Measurements from ENCODE around the gene ACIN1. TPM values are rescaled to one million over a fixed set of nuclear protein-coding genes. Genes with fewer than 3 reads are reported as not detected.

Gene ACIN1
- total RNA-seq, 2 experiments from 2014 or later: 166 to 167 TPM

- Mint-ChIP-seq H3K9me3 (no peaks in the 10 kb centered on the region), H3K27ac (no peak overlapping the region), H3K4me3 (no peak overlapping the region), H3K27me3 (no peaks in the 10 kb centered on the region), H3K4me1 (peaks cover 15% of the 10 kb centered on the region), H3K36me3 (ENCODE audit: low read depth) (peaks cover 23% of the 10 kb centered on the region)
- POLR2A ChIA-PET: no interaction called here
- DNase-seq: no peak
- CTCF ChIA-PET: interaction anchor here (2.1 to 2.6 kb wide), 2 partner anchors 20 to 33 kb away, joined by 7 to 12 read pairs; no protein-coding TSS in a partner anchor
Measured at GRCh38 chr14:23101213-23101970, 6.5 kb upstream of the ACIN1 start.

DNA sequence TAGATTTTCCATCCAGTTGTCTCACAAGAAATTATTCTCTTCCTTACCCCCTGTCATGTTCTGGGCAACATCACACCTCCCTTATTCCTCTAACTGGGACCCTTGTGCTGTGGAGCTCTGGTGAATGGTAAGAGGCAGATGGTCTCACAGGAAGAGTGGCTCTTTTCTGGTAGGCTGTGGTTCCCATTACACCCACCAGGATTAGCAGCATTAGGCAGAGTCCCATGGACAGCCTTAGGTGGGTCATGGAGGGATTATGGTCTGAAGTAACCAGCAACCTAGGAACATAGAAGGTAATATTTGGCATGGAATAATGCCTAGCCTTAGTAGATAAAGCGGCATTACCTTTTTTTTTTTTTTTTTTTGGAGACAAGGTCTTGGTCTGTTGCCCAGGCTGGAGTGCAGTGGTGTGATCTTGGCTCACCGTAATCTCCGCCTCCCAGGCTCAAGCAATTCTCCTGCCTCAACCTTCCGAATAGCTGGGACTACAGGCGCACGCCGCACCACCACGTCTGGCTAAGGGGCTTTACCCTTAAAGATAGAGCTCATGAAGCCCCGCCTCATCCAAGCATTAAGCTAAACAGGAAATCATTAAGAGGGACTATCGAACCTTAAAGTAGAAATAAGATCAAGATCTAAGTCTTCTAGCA, 4.4 kb upstream of the ACIN1 start:
- DNase-seq: no peak
- ChIA-PET POLR2A (no interaction called here), CTCF (interaction anchor here (0.5 to 2.1 kb wide), 3 partner anchors 22 to 40 kb away, joined by 4 to 12 read pairs (median 8); no protein-coding TSS in a partner anchor)
- no peaks in the 10 kb centered on the region for H3K27me3 Mint-ChIP-seq
- H3K27ac Mint-ChIP-seq: no peak overlapping the region
- peaks cover 26% of the 10 kb centered on the region for H3K36me3 Mint-ChIP-seq (ENCODE audit: low read depth)
- H3K4me3 Mint-ChIP-seq: no peak overlapping the region
- H3K9me3 Mint-ChIP-seq: no peaks in the 10 kb centered on the region
- H3K4me1 Mint-ChIP-seq: peaks cover 15% of the 10 kb centered on the region

DNA sequence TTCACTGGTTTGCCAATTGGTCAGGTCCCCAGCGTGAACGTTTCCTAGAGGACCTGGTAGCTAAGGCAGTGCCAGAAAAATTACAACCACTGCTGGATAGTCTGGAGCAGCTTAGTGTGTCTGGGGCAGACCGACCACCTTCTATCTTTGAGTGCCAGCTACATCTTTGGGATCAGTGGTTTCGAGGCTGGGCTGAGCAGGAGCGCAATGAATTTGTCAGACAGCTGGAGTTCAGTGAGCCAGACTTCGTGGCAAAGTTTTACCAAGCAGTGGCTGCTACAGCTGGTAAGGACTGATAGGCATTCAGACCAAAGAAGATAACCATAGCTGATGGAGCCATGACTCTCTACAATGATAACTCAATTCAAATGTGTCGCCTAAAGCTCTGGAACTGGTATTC, 2.9 kb upstream of the ACIN1 start:
- Mint-ChIP-seq H3K4me3 (no peak overlapping the region), H3K4me1 (peaks cover 24% of the 10 kb centered on the region), H3K36me3 (ENCODE audit: low read depth) (peaks cover 30% of the 10 kb centered on the region), H3K27me3 (no peaks in the 10 kb centered on the region), H3K27ac (no peak overlapping the region), H3K9me3 (no peaks in the 10 kb centered on the region)
- no peak for DNase-seq
- POLR2A ChIA-PET: no interaction called here
- CTCF ChIA-PET: interaction anchor here (0.6 to 1.7 kb wide), 5 partner anchors 21 to 240 kb away, joined by 3 to 8 read pairs (median 4); no protein-coding TSS in a partner anchor

- ChIA-PET POLR2A (interaction anchor here (0.6 to 3.6 kb wide), 35 partner anchors 9 to 537 kb away, joined by 3 to 37 read pairs (median 5); partner anchors contain the start of genes AJUBA, CDH24, HAUS4 and HOMEZ), CTCF (interaction anchor here (0.7 to 3.1 kb wide), 27 partner anchors 9 to 1639 kb away, joined by 3 to 40 read pairs (median 4); partner anchors contain the start of genes CDH24, CHD8, HAUS4 and HOMEZ)
- Mint-ChIP-seq H3K36me3 (ENCODE audit: low read depth) (peaks cover 41% of the 10 kb centered on the region), H3K9me3 (no peaks in the 10 kb centered on the region), H3K27ac (no peak within 1 kb of the TSS), H3K4me3 (no peak within 1 kb of the TSS), H3K27me3 (no peaks in the 10 kb centered on the region), H3K4me1 (peaks cover 36% of the 10 kb centered on the region)
- peak; percentile 100 for DNase-seq
Measured at GRCh38 chr14:23095196-23096108, 516 bp upstream of the ACIN1 start, which contains the start of gene C14orf119. C14orf119 (plus strand) TSS chr14:23095505; CDS start chr14:23097659, 2,154 bp downstream.

GRCh38 chr14:23093991-23094665, 808 bp downstream of the ACIN1 start:
- H3K36me3 Mint-ChIP-seq (ENCODE audit: low read depth): peaks cover 52% of the 10 kb centered on the region

DNA sequence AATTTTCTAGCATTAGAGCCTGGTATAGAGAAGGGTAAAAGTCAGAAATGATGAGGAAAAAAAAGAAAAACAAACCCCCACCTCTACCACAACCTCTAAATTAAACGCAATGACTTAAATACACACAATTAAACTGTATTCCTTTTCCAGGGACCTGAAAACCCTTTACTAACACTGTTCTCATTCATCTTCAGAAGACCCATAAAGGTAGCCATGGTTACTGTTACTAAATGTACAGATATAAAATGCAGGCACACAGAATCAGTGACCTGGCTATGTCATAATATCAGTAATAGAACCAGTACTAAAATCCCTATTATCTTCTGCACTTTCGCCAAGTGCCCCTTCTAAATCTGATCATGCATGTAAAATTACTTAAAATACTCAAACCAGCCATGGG, 1.4 kb downstream of the ACIN1 start:
- Mint-ChIP-seq H3K9me3 (no peaks in the 10 kb centered on the region), H3K4me3 (no peak overlapping the region), H3K27me3 (no peaks in the 10 kb centered on the region), H3K4me1 (peaks cover 37% of the 10 kb centered on the region), H3K36me3 (ENCODE audit: low read depth) (peaks cover 53% of the 10 kb centered on the region), H3K27ac (no peak overlapping the region)
- CTCF ChIA-PET: interaction anchor here (0.5 to 3.1 kb wide), 5 partner anchors 12 to 27 kb away, joined by 5 to 40 read pairs (median 38); no protein-coding TSS in a partner anchor
- DNase-seq: no peak
- POLR2A ChIA-PET: interaction anchor here (1.8 to 3.6 kb wide), 5 partner anchors 17 to 209 kb away, joined by 6 to 37 read pairs (median 14); partner anchors contain the start of gene PPP1R3E

More at GRCh38 chr14:23093991-23094665, 808 bp downstream of the ACIN1 start:
- Mint-ChIP-seq H3K27me3 (no peaks in the 10 kb centered on the region), H3K27ac (no peak overlapping the region), H3K9me3 (no peaks in the 10 kb centered on the region), H3K4me3 (no peak overlapping the region), H3K4me1 (peaks cover 37% of the 10 kb centered on the region)
- no peak for DNase-seq
- ChIA-PET POLR2A (interaction anchor here (1.0 to 3.6 kb wide), 24 partner anchors 10 to 227 kb away, joined by 3 to 37 read pairs (median 6); partner anchors contain the start of genes AJUBA, CDH24, HOMEZ and LRP10), CTCF (interaction anchor here (0.5 to 3.1 kb wide), 22 partner anchors 8 to 1242 kb away, joined by 3 to 40 read pairs (median 5); partner anchors contain the start of genes CDH24, HAUS4, HOMEZ and OXA1L)

- ChIA-PET CTCF (interaction anchor here (1.0 to 4.4 kb wide), 6 partner anchors 11 to 107 kb away, joined by 3 to 28 read pairs (median 4); partner anchors contain the start of gene CDH24), POLR2A (interaction anchor here (1.7 kb wide), 1 partner anchor 16 kb away, joined by 4 read pairs; no protein-coding TSS in a partner anchor)
- Mint-ChIP-seq H3K9me3 (no peaks in the 10 kb centered on the region), H3K4me1 (peaks cover 37% of the 10 kb centered on the region), H3K36me3 (ENCODE audit: low read depth) (peaks cover 53% of the 10 kb centered on the region), H3K4me3 (no peak overlapping the region), H3K27me3 (no peaks in the 10 kb centered on the region), H3K27ac (no peak overlapping the region)
- DNase-seq: no peak
Measured at GRCh38 chr14:23093104-23093503, 1.8 kb downstream of the ACIN1 start.

DNA sequence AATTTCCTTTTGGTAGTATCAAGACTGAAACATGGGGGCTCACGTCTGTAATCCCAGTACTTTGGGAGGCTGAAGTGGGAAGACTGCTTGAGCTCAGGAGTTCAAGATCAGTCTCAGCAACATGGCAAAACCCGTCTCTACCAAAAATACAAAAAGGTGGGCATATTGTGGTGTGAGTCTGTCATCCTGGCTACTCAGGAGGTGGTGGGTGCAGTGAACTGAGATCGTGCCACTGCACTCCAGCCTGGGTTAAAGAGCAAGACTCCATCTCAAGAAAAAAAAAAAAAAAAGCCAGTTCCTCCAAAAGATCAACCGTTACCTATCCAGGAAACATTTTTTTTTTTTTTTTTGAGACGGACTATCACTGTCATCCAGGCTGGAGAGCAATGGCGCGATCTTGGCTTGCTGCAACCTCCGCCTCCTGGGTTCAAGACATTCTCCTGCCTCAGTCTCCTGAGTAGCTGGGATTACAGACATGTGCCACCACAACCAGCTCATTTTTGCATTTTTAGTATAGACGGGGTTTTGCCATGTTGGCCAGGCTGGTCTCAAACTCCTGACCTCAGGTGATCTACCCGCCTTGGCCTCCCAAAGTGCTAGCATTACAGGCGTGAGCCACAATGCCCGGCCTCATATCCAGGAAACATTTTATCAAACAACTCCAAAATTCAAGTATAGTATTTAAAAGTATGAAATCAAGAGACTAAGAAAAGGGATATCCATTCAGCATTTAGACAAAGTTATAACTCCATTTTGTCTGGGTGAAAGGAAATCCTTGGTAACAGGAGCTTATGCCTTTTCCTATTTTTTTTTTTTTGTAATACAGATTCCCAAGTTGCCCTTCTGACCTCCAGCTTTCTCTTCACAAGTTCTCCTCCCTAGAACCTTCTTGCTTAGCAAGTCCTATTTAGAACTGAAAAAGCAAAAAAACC, 3.4 kb downstream of the ACIN1 start:
- Mint-ChIP-seq H3K36me3 (ENCODE audit: low read depth) (peaks cover 54% of the 10 kb centered on the region), H3K4me1 (peaks cover 30% of the 10 kb centered on the region), H3K27me3 (no peaks in the 10 kb centered on the region), H3K27ac (no peak overlapping the region), H3K4me3 (no peak overlapping the region), H3K9me3 (no peaks in the 10 kb centered on the region)
- CTCF ChIA-PET: interaction anchor here (1.4 to 4.4 kb wide), 6 partner anchors 15 to 34 kb away, joined by 3 to 28 read pairs (median 4); partner anchors contain the start of gene CDH24
- no peak for DNase-seq
- POLR2A ChIA-PET: interaction anchor here (0.6 to 1.7 kb wide), 3 partner anchors 14 to 376 kb away, joined by 3 to 4 read pairs (median 4); no protein-coding TSS in a partner anchor

DNA sequence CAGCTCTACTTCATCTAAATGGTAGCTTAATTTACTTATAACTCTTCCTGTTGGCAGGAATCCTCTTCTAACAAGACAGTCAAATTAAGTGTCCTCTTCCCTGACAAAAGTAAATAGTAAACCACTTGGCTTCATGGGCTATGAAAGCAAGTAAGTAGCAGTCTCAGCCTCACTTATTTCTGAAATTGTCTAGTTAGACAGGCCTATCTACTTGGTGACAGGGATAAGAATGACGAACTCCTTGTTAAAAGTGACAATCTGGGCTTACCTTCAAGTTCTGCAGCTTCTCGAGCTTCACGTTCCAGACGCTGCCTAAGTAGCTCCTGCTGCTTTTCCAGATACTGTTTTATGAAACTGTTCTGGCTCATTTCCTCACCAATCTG, 4.7 kb downstream of the ACIN1 start:
- Mint-ChIP-seq H3K27ac (no peak overlapping the region), H3K27me3 (no peaks in the 10 kb centered on the region), H3K9me3 (no peaks in the 10 kb centered on the region), H3K4me3 (no peak overlapping the region), H3K36me3 (ENCODE audit: low read depth) (peaks cover 62% of the 10 kb centered on the region), H3K4me1 (peaks cover 37% of the 10 kb centered on the region)
- DNase-seq: no peak
- ChIA-PET CTCF (interaction anchor here (0.9 to 4.4 kb wide), 5 partner anchors 14 to 31 kb away, joined by 3 to 28 read pairs (median 3); no protein-coding TSS in a partner anchor), POLR2A (interaction anchor here (0.7 kb wide), 1 partner anchor 19 kb away, joined by 3 read pairs; no protein-coding TSS in a partner anchor)

DNA sequence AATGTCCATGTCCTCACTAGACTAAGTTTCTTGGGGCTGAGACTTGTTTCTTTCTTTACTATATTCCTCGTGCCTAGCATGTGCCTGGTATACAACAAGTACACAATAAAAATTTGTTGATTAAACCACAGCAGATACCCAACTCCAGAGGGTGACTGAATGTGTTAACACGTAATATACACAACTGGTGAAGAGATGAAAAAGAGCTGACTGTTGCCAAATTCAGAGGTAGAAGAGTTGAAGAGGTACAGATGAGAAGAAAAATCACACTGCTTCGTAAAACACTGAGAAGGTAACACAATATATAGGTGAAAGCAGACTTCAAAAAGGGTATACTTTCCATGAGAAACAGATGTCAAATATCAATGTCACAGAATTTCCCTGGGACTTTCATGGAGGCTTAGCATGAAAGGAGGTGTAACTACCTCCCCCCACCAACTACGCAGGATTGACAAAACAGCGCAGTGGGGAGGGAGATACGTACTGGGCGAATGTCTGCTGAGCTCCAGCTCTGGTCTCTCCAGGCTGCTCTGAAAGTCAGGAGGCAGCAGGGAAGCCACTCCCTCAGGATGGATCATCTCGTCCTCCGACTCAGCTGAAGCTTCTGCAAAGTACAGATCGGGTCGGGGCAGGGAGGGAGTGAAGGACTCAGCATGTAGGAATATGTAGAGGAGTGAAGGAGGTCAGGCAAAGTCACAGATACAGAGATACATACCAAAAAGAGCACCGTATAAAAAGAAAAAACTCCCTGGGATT, 5.3 kb downstream of the ACIN1 start:
- no peak overlapping the region for H3K4me3 Mint-ChIP-seq
- H3K27me3 Mint-ChIP-seq: no peaks in the 10 kb centered on the region
- H3K4me1 Mint-ChIP-seq: peaks cover 39% of the 10 kb centered on the region
- POLR2A ChIA-PET: interaction anchor here (0.7 kb wide), 1 partner anchor 18 kb away, joined by 3 read pairs; no protein-coding TSS in a partner anchor
- H3K9me3 Mint-ChIP-seq: no peaks in the 10 kb centered on the region
- CTCF ChIA-PET: interaction anchor here (0.9 to 4.4 kb wide), 5 partner anchors 13 to 32 kb away, joined by 3 to 28 read pairs (median 3); no protein-coding TSS in a partner anchor
- no peak overlapping the region for H3K27ac Mint-ChIP-seq
- H3K36me3 Mint-ChIP-seq (ENCODE audit: low read depth): peaks cover 64% of the 10 kb centered on the region
- DNase-seq: no peak

Measured in activated CD4-positive, alpha-beta memory T cell treated with anti-CD3 and anti-CD28 coated beads, Interleukin-2, amount 10 ng/mL, durations not matched to agents 7 days and 5 days (primary cell).